ENCODE results near the gene DGKQ. TPM values are rescaled to one million over a fixed set of nuclear protein-coding genes. Genes with fewer than 3 reads are reported as not detected.
A peak's percentile ranks its signal among the peaks of the same experiment; 100 is the strongest.

Gene DGKQ
- total and polyA plus RNA-seq, 2 experiments from 2014 or later: 4.0 to 22.4 TPM

- TF ChIP-seq ZNF462 (CRISPR knock-in tag; IDR thresholded peaks at IDR 0.05): no peak
These were observed 30.1 kb upstream of the DGKQ start (continued) for GRCh38 chr4:1003271-1004070.

GRCh38 chr4:1002631-1003251 is 29.4 kb upstream of the DGKQ start:
- Mint-ChIP-seq H3K36me3 (ENCODE audit: low read depth) (no peaks in the 10 kb centered on the region), H3K27me3 (ENCODE audit: insufficient read depth, low read depth, poor library complexity) (peaks cover 74% of the 10 kb centered on the region), H3K4me3 (no peak overlapping the region), H3K4me1 (peaks cover 2% of the 10 kb centered on the region; the same call in 1 of the 3 replicates), H3K27ac (no peak overlapping the region), H3K9me3 (peaks cover 7% of the 10 kb centered on the region; the same call in 2 of the 3 replicates)
- no peaks in the 10 kb centered on the region; the same call in 1 of the 2 replicates for H3K4me1 ChIP-seq (ENCODE audit: insufficient read depth)
- peak; percentile 55 for DNase-seq (ENCODE audit: low spot score)
- no peaks in the 10 kb centered on the region for H3K9me2 ChIP-seq (ENCODE audit: insufficient read depth)
- peak; percentile 26 for ATAC-seq
- H3K27me3 ChIP-seq (ENCODE audit: insufficient read depth): peaks cover 96% of the 10 kb centered on the region
- no peaks in the 10 kb centered on the region for H3F3A ChIP-seq (replicated peaks; ENCODE audit: low read depth)
- H3K79me2 ChIP-seq (replicated peaks; ENCODE audit: insufficient read depth): no peaks in the 10 kb centered on the region
- H3K36me3 ChIP-seq (ENCODE audit: insufficient read depth): no peaks in the 10 kb centered on the region
- H2AFZ ChIP-seq: peak overlapping the region; percentile 76; the same call in 1 of the 2 replicates
- peak overlapping the region; percentile 57 for H3K4me3 ChIP-seq
- H4K20me1 ChIP-seq (replicated peaks; ENCODE audit: insufficient read depth): no peaks in the 10 kb centered on the region; the same call in 1 of the 2 replicates
- peak overlapping the region; percentile 80 for H3K4me2 ChIP-seq
- no peak overlapping the region for H3K27ac ChIP-seq (ENCODE audit: low read depth)
- no peak for TF ChIP-seq ZNF331 (CRISPR knock-in tag; IDR thresholded peaks at IDR 0.05; ENCODE audit: low read depth)
- no peak for TF ChIP-seq ZNF114 (CRISPR knock-in tag; IDR thresholded peaks at IDR 0.05)
- no peak for TF ChIP-seq CTCF (conservative IDR thresholded peaks at IDR 0.05; ENCODE audit: low read depth in 2 of 2)
- TF ChIP-seq ZNF462 (CRISPR knock-in tag; IDR thresholded peaks at IDR 0.05): no peak
- TF ChIP-seq POLR2AphosphoS5 (IDR thresholded peaks at IDR 0.05; ENCODE audit: low read depth): no peak

All from GM23338 (cell line).